Endodermal cell (in vitro differentiated cells): Measurements from ENCODE around the gene FCER2. TPM values are rescaled to one million over a fixed set of nuclear protein-coding genes. Genes with fewer than 3 reads are reported as not detected.

Source experiments
- DNase-seq: peaks from one replicate; pipeline ENCODE4 v3.0.0-alpha.2; 2017
- H3K27ac ChIP-seq: 2 replicates; pipeline ENCODE4 v1.5.1; 2013; ENCODE audit warnings: mild to moderate bottlenecking, low read depth, low read length, moderate library complexity
- H3K27me3 ChIP-seq: 2 replicates; pipeline ENCODE4 v1.6.1; 2013; ENCODE audit warnings: mild to moderate bottlenecking, low read length, moderate library complexity; ENCODE audit not compliant: insufficient read depth, control insufficient read depth, poor library complexity, severe bottlenecking
- H3K36me3 ChIP-seq: 2 replicates; pipeline ENCODE4 v1.7.0; 2013; ENCODE audit warnings: mild to moderate bottlenecking, low read length, moderate library complexity; ENCODE audit not compliant: control insufficient read depth, insufficient read depth
- H3K4me1 ChIP-seq: one replicate; pipeline ENCODE4 v1.7.0; 2013; ENCODE audit warnings: low read length; ENCODE audit not compliant: control insufficient read depth, insufficient read depth
- H3K4me3 ChIP-seq: 2 replicates; pipeline ENCODE4 v1.5.1; 2013; ENCODE audit warnings: mild to moderate bottlenecking, low read length, moderate library complexity
- H3K9ac ChIP-seq: 2 replicates; pipeline ENCODE4 v1.6.1; 2013; ENCODE audit warnings: mild to moderate bottlenecking, low read length, moderate library complexity; ENCODE audit not compliant: poor library complexity, severe bottlenecking; ENCODE audit errors: extremely low read depth
- H3K9me3 ChIP-seq: 2 replicates; pipeline ENCODE4 v1.6.1; 2013; ENCODE audit warnings: mild to moderate bottlenecking, low read length, moderate library complexity; ENCODE audit not compliant: control insufficient read depth
- H3K27ac Mint-ChIP-seq: 2 replicates; pipeline ENCODE4 v1.8.0; 2020; ENCODE audit warnings: mixed read lengths
- H3K27me3 Mint-ChIP-seq: 2 replicates; pipeline ENCODE4 v1.8.0; 2021; ENCODE audit warnings: mild to moderate bottlenecking, mixed read lengths; ENCODE audit not compliant: insufficient read depth
- H3K36me3 Mint-ChIP-seq: 2 replicates; pipeline ENCODE4 v1.8.0; 2020; ENCODE audit warnings: low read depth, mixed read lengths
- H3K4me1 Mint-ChIP-seq: 2 replicates; pipeline ENCODE4 v1.8.0; 2020; ENCODE audit warnings: mixed read lengths
- H3K4me3 Mint-ChIP-seq: 2 replicates; pipeline ENCODE4 v1.8.0; 2020; ENCODE audit warnings: mild to moderate bottlenecking, moderate library complexity, mixed read lengths
- H3K9me3 Mint-ChIP-seq: 2 replicates; pipeline ENCODE4 v1.8.0; 2020; ENCODE audit warnings: mild to moderate bottlenecking, mixed read lengths
- CTCF ChIP-seq: fragments of 200-600 bp; sonication (generic); conservative IDR thresholded peaks from 2 replicates; pipeline ENCODE4 v1.5.0; 2021; ENCODE audit warnings: antibody characterized with exemption, mild to moderate bottlenecking
- WGBS, 2 experiments: methylation state at CpG; one replicate each; pipeline versions ENCODE4 v1.1.5 to v1.1.7; 2013; ENCODE audit warnings: missing lambda C conversion rate in 2 of 2, mixed read lengths in 1 of 2; ENCODE audit not compliant: insufficient coverage in 1 of 2, insufficient read length in 1 of 2; 5-methylcytosine and 5-hydroxymethylcytosine counted together
- total RNA-seq, 2 donors: library from RNA; stranded (reverse); fragmentation: NEBNext Ultra II Directional in 1 of 2; extraction: Animal tissue kit (Norgen Biotek cat#: 25700) in 1 of 2; gene quantifications; 2 replicates in 1 of 2; 3 replicates in 1 of 2; pipeline ENCODE4 v1.2.1, GENCODE V29; 2021

Gene FCER2
- total RNA-seq, 2 donors from 2014 or later, result not detected

DNA sequence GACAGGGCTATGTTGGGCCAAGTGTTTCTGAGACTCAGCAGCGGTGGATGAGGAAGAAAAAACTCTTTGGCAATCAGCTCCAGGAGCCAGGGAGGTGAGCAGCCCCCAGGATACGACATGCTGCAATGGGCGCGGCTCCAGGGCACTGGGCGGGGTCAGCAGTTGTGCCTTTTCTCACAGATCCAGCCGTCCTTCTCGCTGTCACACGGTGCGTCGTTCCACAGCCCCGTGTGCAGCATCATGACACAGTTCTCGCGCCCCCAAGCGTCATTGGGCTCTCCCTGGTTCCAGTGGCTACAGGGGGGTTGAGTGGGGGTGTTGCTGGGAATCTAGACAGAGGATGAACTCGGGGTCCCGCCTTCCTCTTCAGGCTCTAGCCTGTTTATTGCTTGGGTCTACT is 27.3 kb upstream of the FCER2 start:
- Histone ChIP-seq H3K27me3 (peaks cover 79% of the 10 kb centered on the region), H3K36me3 (no peaks in the 10 kb centered on the region), H3K4me3 (no peak overlapping the region), H3K9me3 (no peaks in the 10 kb centered on the region), H3K27ac (no peak overlapping the region), H3K4me1 (no peaks in the 10 kb centered on the region), H3K9ac (no peak overlapping the region)
- no peak overlapping the region for H3K4me3 Mint-ChIP-seq
- H3K9me3 Mint-ChIP-seq, result no peaks in the 10 kb centered on the region
- H3K27ac Mint-ChIP-seq, result no peak overlapping the region
- DNase-seq, result peak; percentile 62
- H3K4me1 Mint-ChIP-seq, result peaks cover 4% of the 10 kb centered on the region
- WGBS, 2 experiments, result 42 to 63% methylated on average over 6 to 16 of the region's 16 CpGs
- peaks cover 90% of the 10 kb centered on the region for H3K27me3 Mint-ChIP-seq
- H3K36me3 Mint-ChIP-seq, result no peaks in the 10 kb centered on the region
- no peak for TF ChIP-seq CTCF

- no peak for DNase-seq
- Histone ChIP-seq H3K9me3 (no peaks in the 10 kb centered on the region), H3K36me3 (no peaks in the 10 kb centered on the region), H3K27me3 (peaks cover 46% of the 10 kb centered on the region), H3K27ac (no peak overlapping the region), H3K4me1 (no peaks in the 10 kb centered on the region), H3K9ac (no peak overlapping the region), H3K4me3 (no peak overlapping the region)
- no peaks in the 10 kb centered on the region for H3K9me3 Mint-ChIP-seq
- peaks cover 72% of the 10 kb centered on the region for H3K27me3 Mint-ChIP-seq
- no peak overlapping the region for H3K4me3 Mint-ChIP-seq
- 67 to 71% methylated on average over 1 to 2 of the region's 2 CpGs for WGBS, 2 experiments
- H3K36me3 Mint-ChIP-seq, result no peaks in the 10 kb centered on the region
- no peak overlapping the region for H3K27ac Mint-ChIP-seq
- TF ChIP-seq CTCF, result no peak
- peaks cover 4% of the 10 kb centered on the region for H3K4me1 Mint-ChIP-seq
These were observed 23.9 kb upstream of the FCER2 start for GRCh38 chr19:7725791-7726190.

DNA sequence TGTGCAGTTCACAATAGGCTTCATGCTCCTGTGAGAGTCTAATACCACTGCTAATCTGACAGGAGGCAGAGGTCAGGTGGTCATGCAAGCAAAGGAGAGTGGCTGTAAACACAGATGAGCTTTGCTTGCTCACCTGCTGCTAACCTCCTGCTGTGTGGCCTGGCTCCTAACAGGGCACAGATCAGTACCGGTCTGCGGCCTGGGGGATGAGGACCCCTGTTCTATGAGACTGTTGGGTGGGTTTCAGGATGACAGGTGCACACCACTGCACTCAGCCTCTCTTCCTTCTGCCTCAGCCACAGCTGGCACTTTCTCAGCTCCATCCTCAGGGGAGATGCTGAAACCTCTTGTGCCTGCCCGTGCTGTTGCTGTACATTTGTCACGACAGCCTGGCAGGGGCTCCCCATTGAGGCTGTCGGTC is 20.3 kb upstream of the FCER2 start:
- no peak for TF ChIP-seq CTCF
- 74 to 100% methylated on average over 1 to 5 of the region's 5 CpGs for WGBS, 2 experiments
- no peaks in the 10 kb centered on the region for H3K4me1 ChIP-seq
- H3K9me3 ChIP-seq, result no peaks in the 10 kb centered on the region
- no peak overlapping the region for H3K27ac Mint-ChIP-seq
- no peak for DNase-seq
- no peak overlapping the region for H3K9ac ChIP-seq
- H3K36me3 Mint-ChIP-seq, result no peaks in the 10 kb centered on the region
- H3K27me3 Mint-ChIP-seq, result peaks cover 45% of the 10 kb centered on the region
- no peaks in the 10 kb centered on the region for H3K36me3 ChIP-seq
- H3K4me1 Mint-ChIP-seq, result no peaks in the 10 kb centered on the region
- H3K27ac ChIP-seq, result no peak overlapping the region
- H3K4me3 Mint-ChIP-seq, result no peak overlapping the region
- H3K27me3 ChIP-seq, result peaks cover 10% of the 10 kb centered on the region
- H3K4me3 ChIP-seq, result no peak overlapping the region
- H3K9me3 Mint-ChIP-seq, result no peaks in the 10 kb centered on the region
